Natural killer cell (primary cell): ENCODE results near the gene HEXB. TPM values are rescaled to one million over a fixed set of nuclear protein-coding genes. Genes with fewer than 3 reads are reported as not detected.

Source experiments
- ATAC-seq, 3 donors: fragments of 150-1000 bp in 2 of 3; fragments of 200-7000 bp in 1 of 3; cut with Tn5 transposase; 1 replicate in 1 of 3; 2 replicates in 2 of 3; pipeline ENCODE4 v1.10.0; 2021; ENCODE audit warnings: mild to moderate bottlenecking in 2 of 3, moderate library complexity in 2 of 3
- DNase-seq, 2 donors: peaks; one replicate each; pipeline versions ENCODE4 v3.0.0 to v3.0.0-alpha.2; 2013 to 2021; ENCODE audit warnings: mixed read lengths in 1 of 2
- H3K27ac ChIP-seq: one replicate; pipeline ENCODE4 v1.5.1; 2013; ENCODE audit warnings: mild to moderate bottlenecking, low read length
- H3K27me3 ChIP-seq: one replicate; pipeline ENCODE4 v1.6.1; 2013; ENCODE audit warnings: low read length; ENCODE audit not compliant: control insufficient read depth, insufficient read depth
- H3K36me3 ChIP-seq: one replicate; pipeline ENCODE4 v1.6.1; 2013; ENCODE audit warnings: low read length; ENCODE audit not compliant: control insufficient read depth, insufficient read depth
- H3K4me1 ChIP-seq: one replicate; pipeline ENCODE4 v1.6.1; 2013; ENCODE audit warnings: low read length; ENCODE audit not compliant: control insufficient read depth, insufficient read depth
- H3K4me3 ChIP-seq: one replicate; pipeline ENCODE4 v1.5.1; 2013; ENCODE audit warnings: low read length
- H3K9me3 ChIP-seq: one replicate; pipeline ENCODE4 v1.6.1; 2013; ENCODE audit warnings: low read length; ENCODE audit not compliant: control insufficient read depth, insufficient read depth
- H3K27ac Mint-ChIP-seq, 2 donors: one replicate each; pipeline ENCODE4 v1.8.0; 2022; ENCODE audit warnings: mild to moderate bottlenecking in 2 of 2, mixed read lengths in 2 of 2, moderate library complexity in 1 of 2
- H3K27me3 Mint-ChIP-seq, 2 donors: one replicate each; pipeline ENCODE4 v1.8.0; 2022; ENCODE audit warnings: low read depth in 2 of 2, mixed read lengths in 2 of 2
- H3K36me3 Mint-ChIP-seq: one replicate; pipeline ENCODE4 v1.8.0; 2022; ENCODE audit warnings: mixed read lengths
- H3K4me1 Mint-ChIP-seq, 2 donors: one replicate each; pipeline ENCODE4 v1.8.0; 2022; ENCODE audit warnings: mixed read lengths in 2 of 2
- H3K4me3 Mint-ChIP-seq: one replicate; pipeline ENCODE4 v1.8.0; 2022; ENCODE audit warnings: mild to moderate bottlenecking, moderate library complexity, mixed read lengths
- H3K9me3 Mint-ChIP-seq, 2 donors: one replicate each; pipeline ENCODE4 v1.8.0; 2022; ENCODE audit warnings: mixed read lengths in 2 of 2
- WGBS: methylation state at CpG from one replicate; pipeline ENCODE4 v1.1.7; 2013; ENCODE audit warnings: missing lambda C conversion rate; ENCODE audit not compliant: insufficient coverage; 5-methylcytosine and 5-hydroxymethylcytosine counted together
- intact Hi-C: fragments of 100-400 bp; cut with micrococcal nuclease; formaldehyde crosslinking; loops from one replicate; pipeline ENCODE4 v1.14.2; 2022
- total RNA-seq, 4 donors: library from RNA; stranded (reverse); fragments of 120-200 nt in 1 of 4; gene quantifications; one replicate each; pipeline versions ENCODE4 v1.2.3 to v1.2.4, GENCODE V29; 2013 to 2022
- TF ChIP-seq, protein P1 (sequence below): fragments of 200-600 bp; IDR thresholded peaks from one replicate; pipeline ENCODE4 v1.8.0; 2022; ENCODE audit warnings: antibody characterized with exemption

The HEXB gene
- total RNA-seq, 3 donors from 2014 or later (not counting 1 experiment from before 2014, with no cell fraction given) = 55.3 to 61.4 (median 55.5) TPM

DNA sequence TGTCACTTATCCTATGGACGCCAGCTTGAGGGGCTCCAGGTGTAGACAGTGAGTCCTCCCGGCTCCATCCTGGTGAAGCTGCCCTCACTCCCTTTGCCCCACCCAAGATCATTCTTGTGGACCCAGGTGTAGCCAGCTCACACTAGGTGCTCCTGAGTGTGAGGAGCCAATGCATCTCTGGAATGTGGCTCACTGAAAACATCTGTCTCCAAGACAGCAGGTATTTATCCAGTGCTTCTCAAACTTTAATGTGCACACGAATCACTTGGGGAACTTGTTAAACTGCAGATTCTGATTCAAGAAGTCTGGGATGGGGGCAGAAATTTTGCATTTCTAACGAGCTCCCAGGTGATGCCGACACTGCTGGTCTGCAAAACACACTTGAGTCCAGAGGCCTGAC, 31.0 kb upstream of the HEXB start:
- peaks cover 2% of the 10 kb centered on the region for H3K27me3 ChIP-seq
- no peak for DNase-seq
- intact Hi-C loops = no loop called here
- WGBS = 63% methylated on average over 5 of the region's 5 CpGs
- no peak overlapping the region for H3K4me3 ChIP-seq
- H3K4me1 ChIP-seq = no peaks in the 10 kb centered on the region
- no peak overlapping the region for H3K27ac Mint-ChIP-seq
- H3K36me3 Mint-ChIP-seq = no peaks in the 10 kb centered on the region
- no peaks in the 10 kb centered on the region for H3K9me3 Mint-ChIP-seq
- peaks cover 7 to 11% of the 10 kb centered on the region in 2 donors for H3K4me1 Mint-ChIP-seq
- H3K27me3 Mint-ChIP-seq = peaks cover under 1 to 4% of the 10 kb centered on the region in 2 donors
- TF ChIP-seq, protein P1, sequence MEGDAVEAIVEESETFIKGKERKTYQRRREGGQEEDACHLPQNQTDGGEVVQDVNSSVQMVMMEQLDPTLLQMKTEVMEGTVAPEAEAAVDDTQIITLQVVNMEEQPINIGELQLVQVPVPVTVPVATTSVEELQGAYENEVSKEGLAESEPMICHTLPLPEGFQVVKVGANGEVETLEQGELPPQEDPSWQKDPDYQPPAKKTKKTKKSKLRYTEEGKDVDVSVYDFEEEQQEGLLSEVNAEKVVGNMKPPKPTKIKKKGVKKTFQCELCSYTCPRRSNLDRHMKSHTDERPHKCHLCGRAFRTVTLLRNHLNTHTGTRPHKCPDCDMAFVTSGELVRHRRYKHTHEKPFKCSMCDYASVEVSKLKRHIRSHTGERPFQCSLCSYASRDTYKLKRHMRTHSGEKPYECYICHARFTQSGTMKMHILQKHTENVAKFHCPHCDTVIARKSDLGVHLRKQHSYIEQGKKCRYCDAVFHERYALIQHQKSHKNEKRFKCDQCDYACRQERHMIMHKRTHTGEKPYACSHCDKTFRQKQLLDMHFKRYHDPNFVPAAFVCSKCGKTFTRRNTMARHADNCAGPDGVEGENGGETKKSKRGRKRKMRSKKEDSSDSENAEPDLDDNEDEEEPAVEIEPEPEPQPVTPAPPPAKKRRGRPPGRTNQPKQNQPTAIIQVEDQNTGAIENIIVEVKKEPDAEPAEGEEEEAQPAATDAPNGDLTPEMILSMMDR = no peak
- ATAC-seq = no peak
- H3K27ac ChIP-seq = no peak overlapping the region
- H3K9me3 ChIP-seq = no peaks in the 10 kb centered on the region
- H3K36me3 ChIP-seq = no peaks in the 10 kb centered on the region
- H3K4me3 Mint-ChIP-seq = no peak overlapping the region

DNA sequence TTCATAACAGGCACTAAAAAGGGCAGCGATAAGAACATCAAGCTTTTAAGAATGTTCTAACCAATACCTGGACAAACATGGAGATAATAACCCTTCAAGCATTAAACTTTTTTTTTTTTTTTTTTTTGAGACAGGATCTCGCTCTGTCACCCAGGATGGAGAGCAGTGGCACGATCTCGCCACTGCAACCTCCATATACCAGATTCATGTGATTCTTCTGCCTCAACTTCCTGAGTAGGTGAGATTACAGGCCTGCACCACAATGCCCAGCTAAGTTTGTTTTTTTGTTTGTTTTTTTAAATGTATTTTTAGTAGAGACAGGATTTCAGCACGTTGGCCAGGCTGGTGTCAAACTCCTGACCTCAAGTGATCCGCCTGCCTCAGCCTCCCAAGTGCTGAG, 29.8 kb upstream of the HEXB start:
- peaks cover 7 to 11% of the 10 kb centered on the region in 2 donors for H3K4me1 Mint-ChIP-seq
- H3K36me3 Mint-ChIP-seq = no peaks in the 10 kb centered on the region
- 64% methylated on average over 6 of the region's 6 CpGs for whole genome bisulfite sequencing
- no peak for DNase-seq
- H3K9me3 Mint-ChIP-seq = no peaks in the 10 kb centered on the region
- no peak overlapping the region for H3K27ac Mint-ChIP-seq
- H3K4me3 Mint-ChIP-seq = no peak overlapping the region
- no peaks in the 10 kb centered on the region for H3K36me3 ChIP-seq
- intact Hi-C loops = no loop called here
- TF ChIP-seq, protein P1 = no peak
- no peaks in the 10 kb centered on the region for H3K9me3 ChIP-seq
- no peaks in the 10 kb centered on the region for H3K27me3 ChIP-seq
- no peak overlapping the region for H3K4me3 ChIP-seq
- no peaks in the 10 kb centered on the region for H3K4me1 ChIP-seq
- H3K27me3 Mint-ChIP-seq = peaks cover 8 to 9% of the 10 kb centered on the region in 2 donors
- ATAC-seq = peak; percentile 50 to 77 (median 53)
- no peak overlapping the region for H3K27ac ChIP-seq

GRCh38 chr5:74655716-74656115, 29.3 kb upstream of the HEXB start:
- ATAC-seq (no peak), DNase-seq (no peak)
- no peak overlapping the region for H3K27ac ChIP-seq
- intact Hi-C loops = no loop called here
- TF ChIP-seq, protein P1 = no peak
- no peaks in the 10 kb centered on the region for H3K9me3 ChIP-seq
- H3K4me3 ChIP-seq = no peak overlapping the region
- H3K27me3 ChIP-seq = no peaks in the 10 kb centered on the region
- no peaks in the 10 kb centered on the region for H3K36me3 Mint-ChIP-seq
- H3K36me3 ChIP-seq = no peaks in the 10 kb centered on the region
- peaks cover 7 to 11% of the 10 kb centered on the region in 2 donors for H3K4me1 Mint-ChIP-seq
- no peaks in the 10 kb centered on the region for H3K9me3 Mint-ChIP-seq
- H3K4me3 Mint-ChIP-seq = no peak overlapping the region
- no peak overlapping the region for H3K27ac Mint-ChIP-seq
- peaks cover 9 to 10% of the 10 kb centered on the region in 2 donors for H3K27me3 Mint-ChIP-seq
- H3K4me1 ChIP-seq = no peaks in the 10 kb centered on the region

- Histone ChIP-seq H3K9me3 (no peaks in the 10 kb centered on the region), H3K27me3 (no peaks in the 10 kb centered on the region), H3K27ac (no peak overlapping the region), H3K4me3 (no peak overlapping the region), H3K4me1 (no peaks in the 10 kb centered on the region), H3K36me3 (no peaks in the 10 kb centered on the region)
- ATAC-seq (no peak), DNase-seq (no peak)
- Mint-ChIP-seq H3K36me3 (no peaks in the 10 kb centered on the region), H3K27ac (no peak overlapping the region), H3K9me3 (no peaks in the 10 kb centered on the region), H3K27me3 (peaks cover 14 to 15% of the 10 kb centered on the region in 2 donors), H3K4me3 (no peak overlapping the region), H3K4me1 (peaks cover 7 to 11% of the 10 kb centered on the region in 2 donors)
- TF ChIP-seq, protein P1 = no peak
- WGBS = 83% methylated on average over 2 of the region's 2 CpGs
- intact Hi-C loops = no loop called here
These were observed 27.9 kb upstream of the HEXB start for GRCh38 chr5:74657165-74657564.
